Nephron (organoid): ENCODE data around the gene PLPP6.

ENCODE experiments used
- H3K27ac Mint-ChIP-seq, 3 experiments: 2 replicates each; pipeline ENCODE4 v1.8.0; 2020; ENCODE audit warnings: mixed read lengths in 3 of 3, mild to moderate bottlenecking in 2 of 3, moderate library complexity in 1 of 3
- H3K27me3 Mint-ChIP-seq: 2 replicates; pipeline ENCODE4 v1.8.0; 2021; ENCODE audit warnings: low read depth, mild to moderate bottlenecking, moderate library complexity, mixed read lengths
- H3K36me3 Mint-ChIP-seq: 2 replicates; pipeline ENCODE4 v1.8.0; 2020; ENCODE audit warnings: low read depth, mixed read lengths
- H3K4me1 Mint-ChIP-seq: 2 replicates; pipeline ENCODE4 v1.8.0; 2020; ENCODE audit warnings: mixed read lengths
- H3K4me3 Mint-ChIP-seq, 3 experiments: 2 replicates each; pipeline ENCODE4 v1.8.0; 2020; ENCODE audit warnings: mild to moderate bottlenecking in 3 of 3, mixed read lengths in 3 of 3, moderate library complexity in 2 of 3
- H3K9me3 Mint-ChIP-seq: 2 replicates; pipeline ENCODE4 v1.8.0; 2020; ENCODE audit warnings: mixed read lengths
- CTCF ChIP-seq, 3 experiments: fragments of 200-600 bp; sonication (generic); IDR thresholded peaks; one replicate each; pipeline ENCODE4 v1.5.0; 2021; ENCODE audit warnings: antibody characterized with exemption in 3 of 3; ENCODE audit not compliant: unreplicated experiment in 3 of 3

The PLPP6 gene

GRCh38 chr9:4679268-4680172, 17.4 kb downstream of the PLPP6 start, which contains the start of gene CDC37L1:
Gene CDC37L1, plus strand, starts transcription at chr9:4679569. Its CDS starts 199 bp downstream, at chr9:4679768.
- Mint-ChIP-seq H3K9me3 (no peaks in the 10 kb centered on the region), H3K4me3 (no peak within 1 kb of the TSS), H3K27ac (no peak within 1 kb of the TSS), H3K27me3 (no peaks in the 10 kb centered on the region), H3K36me3 (peaks cover 3% of the 10 kb centered on the region), H3K4me1 (no peaks in the 10 kb centered on the region)
- peak; percentile 68 to 75 (median 70) for TF ChIP-seq CTCF (IDR thresholded peaks at IDR 0.05; ENCODE audit: unreplicated experiment in 3 of 3)

DNA sequence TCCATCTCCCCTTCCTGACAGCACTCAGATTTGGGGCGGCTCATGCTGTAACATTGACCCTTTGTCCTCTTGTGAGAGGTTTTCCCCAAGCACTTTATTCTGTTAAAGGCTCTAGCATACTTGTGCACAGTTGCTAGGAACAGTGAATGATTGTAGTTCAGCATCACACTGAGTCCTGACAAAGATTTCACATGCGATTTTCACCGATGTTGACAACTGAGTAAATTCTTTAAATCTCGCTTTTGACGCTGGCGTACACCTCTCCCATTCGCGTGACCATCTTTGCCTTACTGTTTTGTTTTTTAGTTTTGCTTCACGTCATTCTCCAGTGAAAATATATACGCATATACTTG, 18.1 kb downstream of the PLPP6 start:
- no peak overlapping the region for H3K4me3 Mint-ChIP-seq
- H3K27me3 Mint-ChIP-seq = no peaks in the 10 kb centered on the region
- H3K27ac Mint-ChIP-seq = no peak overlapping the region
- H3K36me3 Mint-ChIP-seq = peaks cover 9% of the 10 kb centered on the region
- no peaks in the 10 kb centered on the region for H3K4me1 Mint-ChIP-seq
- H3K9me3 Mint-ChIP-seq = no peaks in the 10 kb centered on the region
- no peak for TF ChIP-seq CTCF (IDR thresholded peaks at IDR 0.05; ENCODE audit: unreplicated experiment in 3 of 3)

DNA sequence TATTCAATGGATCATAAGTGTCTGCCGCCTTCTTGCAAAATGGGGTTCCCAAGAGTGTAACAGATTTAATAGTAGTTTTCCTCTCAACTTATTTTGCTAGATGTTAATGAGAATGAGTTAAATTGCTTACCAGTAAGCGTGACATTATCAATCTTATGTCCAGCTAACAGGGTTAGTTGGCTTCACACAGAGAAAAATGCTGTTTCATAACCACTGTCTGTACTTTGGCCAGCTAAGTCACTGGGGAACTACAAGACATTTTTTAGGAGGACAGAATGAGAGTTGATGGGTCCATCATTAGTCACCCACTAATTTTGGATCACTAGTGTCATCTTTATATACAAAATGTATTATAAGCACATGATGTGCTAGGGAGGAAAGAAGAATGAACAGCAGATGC, 18.7 kb downstream of the PLPP6 start:
- Mint-ChIP-seq H3K9me3 (no peaks in the 10 kb centered on the region), H3K4me1 (no peaks in the 10 kb centered on the region), H3K27ac (no peak overlapping the region), H3K27me3 (no peaks in the 10 kb centered on the region), H3K36me3 (peaks cover 15% of the 10 kb centered on the region), H3K4me3 (no peak overlapping the region)
- TF ChIP-seq CTCF (IDR thresholded peaks at IDR 0.05; ENCODE audit: unreplicated experiment in 3 of 3) = no peak

DNA sequence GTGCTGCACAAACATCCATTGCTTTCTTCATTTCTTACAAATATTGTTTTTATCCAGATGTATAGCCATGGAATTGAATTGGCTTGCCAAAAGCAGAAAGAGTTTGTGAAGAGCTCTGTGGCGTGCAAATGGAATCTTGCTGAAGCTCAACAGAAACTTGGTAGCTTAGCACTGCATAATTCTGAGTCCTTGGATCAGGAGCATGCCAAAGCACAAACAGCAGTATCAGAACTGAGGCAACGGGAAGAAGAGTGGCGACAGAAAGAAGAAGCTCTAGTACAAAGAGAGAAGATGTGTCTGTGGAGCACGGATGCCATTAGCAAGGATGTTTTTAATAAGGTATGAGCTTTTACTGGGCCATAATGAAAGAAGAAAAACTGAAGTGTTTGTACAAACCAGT, 22.7 kb downstream of the PLPP6 start:
- Mint-ChIP-seq H3K4me3 (no peak overlapping the region), H3K27ac (no peak overlapping the region), H3K27me3 (no peaks in the 10 kb centered on the region), H3K9me3 (no peaks in the 10 kb centered on the region), H3K4me1 (no peaks in the 10 kb centered on the region), H3K36me3 (peaks cover 34% of the 10 kb centered on the region)
- no peak for TF ChIP-seq CTCF (IDR thresholded peaks at IDR 0.05; ENCODE audit: unreplicated experiment in 3 of 3)

DNA sequence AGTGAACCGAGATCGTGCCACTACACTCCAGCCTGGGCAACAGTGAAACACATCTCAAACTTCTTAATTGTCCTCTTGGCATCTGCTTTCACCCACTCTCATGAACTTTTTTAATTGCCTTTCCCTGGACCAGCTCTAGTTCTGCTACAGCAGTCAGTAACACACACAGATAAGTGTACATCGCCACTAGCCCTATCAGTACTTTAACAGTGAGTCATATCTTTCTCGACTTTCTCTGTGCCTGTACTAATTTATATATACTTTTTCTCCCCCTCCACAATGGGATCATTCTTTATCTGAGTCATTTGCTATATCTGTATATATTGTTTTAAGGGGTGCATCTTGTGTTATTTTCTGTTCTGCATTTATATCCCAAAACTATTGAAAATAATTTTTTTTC, 24.0 kb downstream of the PLPP6 start:
- Mint-ChIP-seq H3K4me3 (no peak overlapping the region), H3K27me3 (no peaks in the 10 kb centered on the region), H3K27ac (no peak overlapping the region), H3K36me3 (peaks cover 45% of the 10 kb centered on the region), H3K4me1 (no peaks in the 10 kb centered on the region), H3K9me3 (no peaks in the 10 kb centered on the region)
- no peak for TF ChIP-seq CTCF (IDR thresholded peaks at IDR 0.05; ENCODE audit: unreplicated experiment in 3 of 3)

DNA sequence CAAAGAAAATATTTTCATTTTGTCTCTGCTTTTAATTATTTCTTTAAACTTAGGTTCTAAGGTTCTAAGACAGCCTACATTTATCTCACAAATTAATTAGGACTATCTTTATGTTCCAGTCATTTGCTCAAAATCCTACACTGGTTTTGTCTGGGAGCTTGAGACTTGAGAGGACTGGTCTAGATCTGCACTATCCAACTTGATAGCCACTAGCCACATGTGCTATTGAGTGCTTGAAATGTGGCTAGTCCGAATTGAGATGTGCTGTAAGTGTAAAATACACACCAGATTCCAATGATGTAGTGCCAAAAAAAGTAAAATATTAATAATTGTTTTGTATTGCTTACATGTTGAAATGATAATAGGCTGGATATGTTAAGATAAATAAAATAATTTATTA, 24.5 kb downstream of the PLPP6 start:
- TF ChIP-seq CTCF (IDR thresholded peaks at IDR 0.05; ENCODE audit: unreplicated experiment in 3 of 3) = no peak
- H3K4me3 Mint-ChIP-seq = no peak overlapping the region
- no peak overlapping the region for H3K27ac Mint-ChIP-seq
- no peaks in the 10 kb centered on the region for H3K4me1 Mint-ChIP-seq
- peaks cover 49% of the 10 kb centered on the region for H3K36me3 Mint-ChIP-seq
- no peaks in the 10 kb centered on the region for H3K9me3 Mint-ChIP-seq
- no peaks in the 10 kb centered on the region for H3K27me3 Mint-ChIP-seq
